PC-3 (cell line): ENCODE data around the gene AKAP6.

Experiments used
- EZH2 ChIP-seq: fragments of 300-600 bp; sonication (generic); IDR thresholded peaks from one replicate; pipeline ENCODE4 v1.6.1; 2017; ENCODE audit warnings: antibody characterized with exemption, mild to moderate bottlenecking, low read length; ENCODE audit not compliant: unreplicated experiment
- EZH2phosphoT487 ChIP-seq: fragments of 300-600 bp; sonication (generic); IDR thresholded peaks from 2 replicates; pipeline ENCODE4 v1.6.1; 2018; ENCODE audit warnings: mild to moderate bottlenecking, antibody characterized with exemption, low read length, borderline replicate concordance
- TF ChIP-seq, protein P1 (sequence below): fragments of 300-600 bp; sonication (generic); conservative IDR thresholded peaks from 2 replicates; pipeline ENCODE4 v1.5.1; 2017; ENCODE audit warnings: antibody characterized with exemption, low read depth, mild to moderate bottlenecking, low read length

DNA sequence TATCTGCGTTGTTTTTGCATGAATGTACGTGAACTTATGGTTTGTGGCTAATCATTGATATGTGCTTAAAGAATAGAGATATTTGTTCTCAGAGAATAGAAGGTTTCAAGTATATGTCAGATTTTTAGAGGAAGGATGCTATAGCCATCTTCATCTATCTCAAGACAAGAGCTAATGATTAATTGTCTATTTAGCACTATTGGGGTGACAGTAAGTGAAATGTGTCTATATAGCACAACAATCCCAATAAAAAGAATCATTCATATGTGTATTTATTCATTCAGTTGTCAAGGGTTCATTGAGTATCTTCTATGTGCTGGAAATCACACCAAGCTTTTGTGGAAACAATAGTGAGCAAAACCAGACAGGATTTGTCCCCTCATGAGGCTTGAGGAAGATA is 310.1 kb downstream of the AKAP6 start:
- TF ChIP-seq EZH2 = no peak
- TF ChIP-seq, protein P1, sequence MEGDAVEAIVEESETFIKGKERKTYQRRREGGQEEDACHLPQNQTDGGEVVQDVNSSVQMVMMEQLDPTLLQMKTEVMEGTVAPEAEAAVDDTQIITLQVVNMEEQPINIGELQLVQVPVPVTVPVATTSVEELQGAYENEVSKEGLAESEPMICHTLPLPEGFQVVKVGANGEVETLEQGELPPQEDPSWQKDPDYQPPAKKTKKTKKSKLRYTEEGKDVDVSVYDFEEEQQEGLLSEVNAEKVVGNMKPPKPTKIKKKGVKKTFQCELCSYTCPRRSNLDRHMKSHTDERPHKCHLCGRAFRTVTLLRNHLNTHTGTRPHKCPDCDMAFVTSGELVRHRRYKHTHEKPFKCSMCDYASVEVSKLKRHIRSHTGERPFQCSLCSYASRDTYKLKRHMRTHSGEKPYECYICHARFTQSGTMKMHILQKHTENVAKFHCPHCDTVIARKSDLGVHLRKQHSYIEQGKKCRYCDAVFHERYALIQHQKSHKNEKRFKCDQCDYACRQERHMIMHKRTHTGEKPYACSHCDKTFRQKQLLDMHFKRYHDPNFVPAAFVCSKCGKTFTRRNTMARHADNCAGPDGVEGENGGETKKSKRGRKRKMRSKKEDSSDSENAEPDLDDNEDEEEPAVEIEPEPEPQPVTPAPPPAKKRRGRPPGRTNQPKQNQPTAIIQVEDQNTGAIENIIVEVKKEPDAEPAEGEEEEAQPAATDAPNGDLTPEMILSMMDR = no peak
- no peak for TF ChIP-seq EZH2phosphoT487
